H1 (cell line): ENCODE measurements around the gene MEST. TPM values are rescaled to one million over a fixed set of nuclear protein-coding genes. Genes with fewer than 3 reads are reported as not detected.
"Not testable (repeated sequence)": the region's sequence is repeated elsewhere in the genome, so short reads cannot be mapped to it uniquely, and the experiment has no call there.

Experiments
- CTCF ChIA-PET: fragments of 300-600 bp; sonication (Branson Sonifier 250); formaldehyde crosslinking; loops from one replicate; lab custom pipeline; 2021; ENCODE audit not compliant: partially characterized antibody; lab: Charles Lee
- POLR2A ChIA-PET: fragments of 300-600 bp; sonication (Branson Sonifier 250); formaldehyde crosslinking; loops from one replicate; lab custom pipeline; 2021; ENCODE audit warnings: inconsistent platforms; ENCODE audit not compliant: partially characterized antibody; lab: Charles Lee
- DNase-seq, 2 experiments: peaks; one replicate each; pipeline versions ENCODE4 v3.0.0 to v3.0.0-alpha.2; 2010 to 2022; ENCODE audit warnings: low spot score in 2 of 2, low read depth in 1 of 2, mixed read lengths in 1 of 2
- FAIRE-seq: peaks from 2 replicates; lab custom pipeline; 2011; peaks lifted over from hg19 to GRCh38; lab: Jason Lieb, UNC
- H2AFZ ChIP-seq: 2 replicates; pipeline ENCODE4 v1.8.1; 2012; ENCODE audit warnings: low read length, inconsistent platforms
- H2AK5ac ChIP-seq: 2 replicates; pipeline ENCODE4 v1.6.1; 2013; ENCODE audit warnings: low read depth, low read length
- H2BK120ac ChIP-seq: replicated peaks from 2 replicates; pipeline ENCODE3; 2013; ENCODE audit warnings: low read depth, low read length, inconsistent platforms
- H2BK12ac ChIP-seq: 2 replicates; pipeline ENCODE4 v1.6.1; 2013; ENCODE audit warnings: low read depth, low read length
- H2BK15ac ChIP-seq: 2 replicates; pipeline ENCODE4 v1.6.1; 2013; ENCODE audit warnings: low read length
- H2BK20ac ChIP-seq: 2 replicates; pipeline ENCODE4 v1.6.1; 2013; ENCODE audit warnings: low read length
- H2BK5ac ChIP-seq: 2 replicates; pipeline ENCODE4 v1.6.1; 2013; ENCODE audit warnings: low read depth, low read length
- H3K14ac ChIP-seq: 2 replicates; pipeline ENCODE4 v1.6.1; 2013; ENCODE audit warnings: inconsistent platforms; ENCODE audit not compliant: insufficient read length
- H3K18ac ChIP-seq: 2 replicates; pipeline ENCODE4 v1.6.1; 2013; ENCODE audit warnings: low read length; ENCODE audit errors: extremely low read depth
- H3K23ac ChIP-seq: 2 replicates; pipeline ENCODE4 v1.6.1; 2013; ENCODE audit warnings: inconsistent platforms; ENCODE audit not compliant: insufficient read length
- H3K23me2 ChIP-seq: 2 replicates; pipeline ENCODE4 v1.6.1; 2013; ENCODE audit warnings: low read depth, low read length
- H3K27ac ChIP-seq: 2 replicates; pipeline ENCODE4 v1.6.1; 2011; ENCODE audit warnings: low read depth, low read length, inconsistent platforms
- H3K27me3 ChIP-seq, 4 experiments: replicated peaks in 1 of 4; 1 replicate in 1 of 4; 2 replicates in 3 of 4; pipeline versions ENCODE4 v1.6.1 to v1.8.1; 2011 to 2013; ENCODE audit warnings: low read length in 3 of 4, mild to moderate bottlenecking in 3 of 4, inconsistent platforms in 2 of 4, mixed read lengths in 2 of 4, moderate library complexity in 1 of 4; ENCODE audit not compliant: control insufficient read depth in 3 of 4, insufficient read depth in 3 of 4; ENCODE audit errors: extremely low read depth in 1 of 4
- H3K36me3 ChIP-seq, 4 experiments: 2 replicates each; pipeline versions ENCODE4 v1.6.1 to v1.8.1; 2011 to 2013; ENCODE audit warnings: mild to moderate bottlenecking in 4 of 4, low read length in 3 of 4, moderate library complexity in 2 of 4, control low read depth in 1 of 4, inconsistent platforms in 1 of 4; ENCODE audit not compliant: insufficient read depth in 4 of 4, control insufficient read depth in 2 of 4
- H3K4ac ChIP-seq: replicated peaks from 2 replicates; pipeline ENCODE3; 2013; ENCODE audit warnings: low read length, low read depth, mixed read lengths, inconsistent platforms; ENCODE audit not compliant: insufficient read length
- H3K4me1 ChIP-seq, 4 experiments: replicated peaks in 1 of 4; 1 replicate in 1 of 4; 2 replicates in 3 of 4; pipeline versions ENCODE4 v1.6.1 to v1.8.1; 2011 to 2013; ENCODE audit warnings: low read length in 3 of 4, inconsistent platforms in 2 of 4, mixed read lengths in 1 of 4; ENCODE audit not compliant: insufficient read depth in 4 of 4, control insufficient read depth in 3 of 4
- H3K4me2 ChIP-seq, 2 experiments: 2 replicates each; pipeline versions ENCODE4 v1.6.1 to v1.8.1; 2011 to 2013; ENCODE audit warnings: low read depth in 2 of 2, low read length in 2 of 2, control low read depth in 1 of 2, inconsistent platforms in 1 of 2, mild to moderate bottlenecking in 1 of 2; ENCODE audit not compliant: insufficient read depth in 1 of 2
- H3K4me3 ChIP-seq, 4 experiments: fragments of 200-600, 300-600 bp in 1 of 4; sonication (generic), shearing (Covaris generic), sonication (Bioruptor Twin) in 1 of 4; 2 replicates each; pipeline versions ENCODE4 v1.5.1 to v1.8.1; 2011 to 2016; ENCODE audit warnings: low read length in 4 of 4, low read depth in 3 of 4, control low read depth in 2 of 4, inconsistent platforms in 2 of 4, mild to moderate bottlenecking in 2 of 4, mixed read lengths in 1 of 4, moderate library complexity in 1 of 4; ENCODE audit not compliant: insufficient read depth in 2 of 4; ENCODE audit errors: extremely low read depth in 1 of 4
- H3K56ac ChIP-seq: replicated peaks from 2 replicates; pipeline ENCODE3; 2013; ENCODE audit warnings: low read depth, mild to moderate bottlenecking, mixed read lengths, low read length, inconsistent platforms; ENCODE audit not compliant: insufficient read length
- H3K79me1 ChIP-seq: 2 replicates; pipeline ENCODE4 v1.6.1; 2013; ENCODE audit warnings: low read depth, low read length, control low read depth
- H3K79me2 ChIP-seq, 2 experiments: 2 replicates each; pipeline versions ENCODE4 v1.6.1 to v1.8.1; 2012 to 2013; ENCODE audit warnings: low read length in 2 of 2, mild to moderate bottlenecking in 2 of 2, inconsistent platforms in 1 of 2; ENCODE audit not compliant: insufficient read depth in 2 of 2, control insufficient read depth in 1 of 2
- H3K9ac ChIP-seq, 4 experiments: replicated peaks in 1 of 4; 1 replicate in 1 of 4; 2 replicates in 3 of 4; pipeline versions ENCODE4 v1.6.1 to v1.8.1; 2011 to 2013; ENCODE audit warnings: low read depth in 3 of 4, low read length in 3 of 4, control low read depth in 2 of 4, mild to moderate bottlenecking in 2 of 4, moderate library complexity in 2 of 4, inconsistent platforms in 1 of 4; ENCODE audit errors: extremely low read depth in 1 of 4
- H3K9me3 ChIP-seq, 2 experiments: 2 replicates each; pipeline versions ENCODE4 v1.6.1 to v1.8.1; 2012 to 2013; ENCODE audit warnings: mild to moderate bottlenecking in 2 of 2, moderate library complexity in 2 of 2, control low read depth in 1 of 2, inconsistent platforms in 1 of 2, low read depth in 1 of 2, low read length in 1 of 2, mixed read lengths in 1 of 2; ENCODE audit not compliant: insufficient read depth in 2 of 2
- H4K20me1 ChIP-seq, 2 experiments: replicated peaks in 1 of 2; 2 replicates each; pipeline versions ENCODE3 to v1.8.1; 2011 to 2013; ENCODE audit warnings: inconsistent platforms in 2 of 2, low read length in 2 of 2, mild to moderate bottlenecking in 1 of 2; ENCODE audit not compliant: insufficient read depth in 2 of 2, control insufficient read depth in 1 of 2
- H4K5ac ChIP-seq: 2 replicates; pipeline ENCODE4 v1.6.1; 2013; ENCODE audit warnings: low read length, low read depth, mixed read lengths, inconsistent platforms; ENCODE audit not compliant: insufficient read length
- H4K8ac ChIP-seq: 2 replicates; pipeline ENCODE4 v1.8.0; 2013; ENCODE audit warnings: mild to moderate bottlenecking, moderate library complexity, low read length, inconsistent platforms; ENCODE audit not compliant: insufficient read depth; ENCODE audit errors: extremely low read depth
- H4K91ac ChIP-seq: replicated peaks from 2 replicates; pipeline ENCODE3; 2013; ENCODE audit warnings: low read length, mixed read lengths, inconsistent platforms; ENCODE audit not compliant: insufficient read length
- WGBS, 2 experiments: shearing (Covaris generic) in 1 of 2; methylation state at CpG; one replicate each; pipeline versions ENCODE4 v1.1.6 to v1.1.7; 2013 to 2015; ENCODE audit warnings: low lambda C conversion rate in 2 of 2, mixed read lengths in 2 of 2, inconsistent platforms in 1 of 2, low coverage in 1 of 2, missing lambda C conversion rate in 1 of 2; ENCODE audit not compliant: insufficient replicate concordance in 2 of 2, insufficient coverage in 1 of 2, insufficient read length in 1 of 2; ENCODE audit errors: extremely low coverage in 1 of 2, missing lambda C conversion rate in 1 of 2; 5-methylcytosine and 5-hydroxymethylcytosine counted together
- polyA plus RNA-seq, 7 experiments: library from polyadenylated mRNA; depleted of rRNA in 3 of 7; stranded (reverse) in 5 of 7; unstranded in 2 of 7; fragments of >200 nt in 5 of 7; fragments of 200-250 nt in 2 of 7; gene quantifications; 1 replicate in 5 of 7; 2 replicates in 1 of 7; 4 replicates in 1 of 7; pipeline versions ENCODE4 v1.2.1 to v1.2.3, GENCODE V29; 2011 to 2013; ENCODE audit warnings: missing spikeins in 2 of 7, mixed read lengths in 2 of 7
- total RNA-seq: library from RNA; stranded (reverse); fragmentation: NEBNext Ultra II Directional; extraction: Animal tissue kit (Norgen Biotek cat#: 25700); gene quantifications from 2 replicates; pipeline ENCODE4 v1.2.1, GENCODE V29; 2021

Gene MEST
- total and polyA plus RNA-seq, 2 of the 8 experiments (the other 6 are each of a cell fraction or from before 2014, with no cell fraction given) = 176 to 269 TPM

GRCh38 chr7:130451344-130451743, 40.5 kb upstream of the MEST start:
- CTCF ChIA-PET, H4K5ac ChIP-seq, H4K91ac ChIP-seq, H2BK20ac ChIP-seq, H3K27ac ChIP-seq, H4K8ac ChIP-seq, H3K18ac ChIP-seq, H2AK5ac ChIP-seq, FAIRE-seq, H3K4me2 ChIP-seq, H3K27me3 ChIP-seq, H3K79me1 ChIP-seq, H3K36me3 ChIP-seq, H3K4me3 ChIP-seq, H2BK120ac ChIP-seq, H3K4me1 ChIP-seq, H3K14ac ChIP-seq, DNase-seq, H2BK15ac ChIP-seq, H2AFZ ChIP-seq, H3K4ac ChIP-seq, H3K79me2 ChIP-seq, H3K23ac ChIP-seq, H4K20me1 ChIP-seq, H3K9ac ChIP-seq, H3K56ac ChIP-seq, H2BK12ac ChIP-seq, H3K23me2 ChIP-seq, H2BK5ac ChIP-seq: not testable (repeated sequence)
- POLR2A ChIA-PET = interaction anchor here (1.0 kb wide), 1 partner anchor 246 kb away, joined by 3 read pairs; the partner anchor contains the start of gene TMEM209
- 97% methylated on average over 3 of the region's 3 CpGs; no CpG with 5 or more reads in 1 of the 2 experiments for WGBS, 2 experiments
- peaks cover 0 to 12% of the 10 kb centered on the region in 2 experiments; a peak in 2 of 4 replicates for H3K9me3 ChIP-seq
